Hematopoietic multipotent progenitor cell treated with erythropoietin and hydrocortisone succinate and interleukin-3 and kit ligand, for 6 days (in vitro differentiated cells): ENCODE measurements around the gene CAVIN2.
A peak's percentile ranks its signal among the peaks of the same experiment; 100 is the strongest.

Experiments
- DNase-seq: peaks from one replicate; pipeline ENCODE4 v3.0.0-alpha.2; 2015

CAVIN2 gene

DNA sequence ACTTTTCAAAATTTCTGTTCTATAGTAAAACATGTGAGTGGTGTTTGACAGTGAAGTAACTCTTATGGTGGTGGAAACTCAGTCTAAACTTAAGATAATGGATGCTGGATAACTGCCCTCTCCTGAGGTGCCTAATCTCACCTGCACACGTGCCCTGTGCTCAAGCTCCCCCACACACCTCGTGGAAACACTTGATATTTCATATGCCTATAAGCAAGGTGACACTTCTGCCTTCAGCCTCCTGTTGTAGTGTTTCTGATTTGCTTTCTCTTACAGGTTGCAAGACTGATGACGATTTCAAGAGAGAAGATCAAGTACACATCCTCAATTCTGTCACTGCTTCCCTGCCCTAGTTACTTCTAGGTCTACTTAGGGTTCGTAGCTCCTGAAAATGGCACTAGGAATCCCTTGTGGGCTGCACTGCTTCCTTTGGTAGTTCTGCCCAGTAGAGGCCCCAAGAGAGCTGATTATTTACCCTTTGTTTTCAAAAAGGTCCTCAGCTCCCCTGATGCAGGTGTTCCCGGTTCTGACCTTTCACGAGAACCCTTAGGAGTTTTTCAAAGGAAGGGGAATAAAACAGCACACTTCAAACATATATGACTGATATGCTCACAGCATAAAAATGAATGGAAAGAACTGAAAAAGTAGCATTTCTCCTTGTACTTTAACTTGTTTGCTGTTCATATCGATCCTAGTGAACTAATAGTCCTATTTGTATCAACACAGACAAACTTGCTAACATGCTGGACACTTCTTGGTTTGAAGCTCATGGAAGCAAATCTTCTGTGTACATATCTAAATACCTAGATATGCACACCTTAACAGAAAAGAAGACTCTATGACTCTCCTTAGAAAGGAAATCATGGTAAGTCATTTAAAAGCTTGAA lies 6.7 kb downstream of the CAVIN2 start:
- peak; percentile 65 for DNase-seq

DNA sequence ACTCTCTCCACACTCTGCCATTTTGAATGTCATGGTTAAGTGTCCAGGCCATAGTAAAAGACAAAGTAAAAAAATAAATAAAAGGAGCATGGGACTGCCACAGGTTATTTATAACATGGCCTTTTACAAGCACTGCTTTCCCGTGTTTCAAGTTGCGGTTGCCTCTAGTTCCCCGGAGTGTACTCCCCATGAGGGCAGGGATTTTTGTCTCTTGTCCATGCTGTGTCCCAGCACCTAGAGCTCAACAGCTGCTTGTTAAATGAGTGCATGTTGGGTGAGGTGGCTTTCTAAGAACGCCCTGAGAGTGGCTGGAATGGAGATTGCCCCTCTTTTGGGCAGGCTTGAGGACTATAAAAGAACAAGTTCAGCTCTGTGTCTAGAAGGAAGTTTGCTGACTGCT lies 8.4 kb downstream of the CAVIN2 start:
- no peak for DNase-seq

DNA sequence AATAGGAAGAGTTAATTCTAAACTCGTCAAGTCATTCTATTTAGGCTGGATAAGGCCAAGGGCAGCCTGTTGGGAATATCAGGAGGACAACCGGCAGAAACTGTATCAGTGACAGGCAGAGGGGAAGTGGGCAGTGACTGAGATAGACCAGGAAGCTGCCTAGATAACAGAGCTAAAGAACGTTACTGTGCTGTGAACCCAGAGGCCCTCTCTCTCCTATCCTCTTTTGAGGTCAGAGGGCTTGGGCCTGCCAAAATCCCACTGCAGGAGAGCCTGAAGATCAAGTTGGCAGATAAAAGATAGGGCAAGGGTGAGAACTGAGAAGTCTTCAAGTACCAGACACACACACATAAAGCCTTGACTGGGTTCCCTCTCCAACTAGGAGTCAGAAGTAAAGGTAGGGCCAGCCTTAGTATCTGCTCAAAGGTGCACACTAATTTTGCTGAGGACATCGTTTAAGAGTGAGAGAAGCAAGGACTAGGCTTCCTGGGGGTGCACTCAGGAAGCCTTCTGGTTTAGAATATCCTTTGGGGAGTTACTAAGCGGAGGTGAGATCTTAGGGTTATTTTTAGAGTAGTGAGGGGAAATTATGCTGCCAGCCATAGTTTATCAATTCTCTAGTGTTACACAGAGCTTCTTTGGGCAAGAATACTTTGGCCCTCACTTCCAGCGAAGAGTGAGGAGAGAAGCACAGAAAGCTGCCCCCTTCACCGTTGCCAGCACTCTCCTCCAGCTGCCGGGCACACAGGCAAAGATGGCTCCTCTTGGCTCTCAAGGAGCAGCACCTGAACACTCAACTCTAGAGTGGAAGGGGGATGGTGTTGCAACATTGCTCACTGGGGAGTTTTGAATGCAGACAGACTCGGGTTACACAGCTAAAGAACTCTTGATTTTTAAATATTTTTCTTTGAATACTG lies 9.8 kb downstream of the CAVIN2 start:
- peak; percentile 94 for DNase-seq

DNA sequence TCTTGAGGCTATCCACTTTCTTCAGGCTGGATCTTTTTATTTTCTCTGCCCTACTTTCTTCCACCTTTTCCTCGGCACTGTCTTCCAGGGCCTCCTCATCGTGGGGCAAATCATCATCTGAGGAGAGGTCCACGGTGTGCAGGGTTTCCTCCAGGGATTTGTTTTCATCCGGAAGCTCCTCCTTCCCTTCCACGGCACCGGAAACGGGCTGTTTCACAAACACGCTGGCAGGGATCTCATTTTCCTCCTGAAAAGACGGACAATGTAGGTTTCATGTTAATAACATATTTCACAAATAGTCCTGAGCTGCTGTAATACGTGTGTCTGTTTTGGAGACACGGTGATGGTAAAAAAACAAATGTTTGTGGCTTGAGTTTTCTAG lies 10.4 kb downstream of the CAVIN2 start:
- no peak for DNase-seq

DNA sequence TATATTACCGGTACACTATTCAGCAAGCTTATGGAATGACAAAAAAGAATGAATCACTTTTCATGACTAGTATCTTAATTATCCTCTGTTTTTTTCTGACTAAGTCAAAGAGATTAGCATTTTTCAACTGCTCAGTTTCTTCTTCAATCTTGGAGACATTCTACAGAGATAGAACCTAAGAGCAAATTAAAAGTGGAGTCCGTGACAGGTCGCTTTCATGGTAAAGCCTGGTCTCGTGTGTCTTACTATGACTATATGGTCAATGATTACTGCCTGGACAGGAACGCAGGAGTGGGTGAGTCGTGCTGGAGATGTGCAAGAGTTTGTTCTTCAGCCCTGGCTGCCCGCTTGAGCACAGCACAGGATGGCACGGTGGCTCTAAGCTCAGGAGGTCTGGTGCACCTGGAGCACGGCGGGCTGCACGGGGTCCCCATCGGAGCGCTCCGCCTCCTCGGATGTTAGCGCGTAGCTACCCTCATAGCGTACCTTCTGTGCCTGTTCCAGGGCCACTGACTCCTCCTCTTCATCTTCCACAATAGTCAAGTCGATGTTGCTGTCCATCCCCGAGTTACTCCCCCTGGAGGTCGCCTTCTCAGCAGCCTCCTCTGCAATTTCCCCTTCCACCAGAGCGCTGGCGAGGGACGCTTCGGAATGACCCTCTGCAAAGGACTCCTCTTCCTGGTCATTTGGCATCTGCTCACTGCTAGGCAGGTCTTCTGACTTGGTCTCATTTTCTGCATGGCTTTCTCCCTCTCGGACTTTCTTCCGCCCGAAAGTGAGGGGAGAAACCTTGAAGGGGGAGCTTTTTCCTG lies 11.1 kb downstream of the CAVIN2 start:
- no peak for DNase-seq

DNA sequence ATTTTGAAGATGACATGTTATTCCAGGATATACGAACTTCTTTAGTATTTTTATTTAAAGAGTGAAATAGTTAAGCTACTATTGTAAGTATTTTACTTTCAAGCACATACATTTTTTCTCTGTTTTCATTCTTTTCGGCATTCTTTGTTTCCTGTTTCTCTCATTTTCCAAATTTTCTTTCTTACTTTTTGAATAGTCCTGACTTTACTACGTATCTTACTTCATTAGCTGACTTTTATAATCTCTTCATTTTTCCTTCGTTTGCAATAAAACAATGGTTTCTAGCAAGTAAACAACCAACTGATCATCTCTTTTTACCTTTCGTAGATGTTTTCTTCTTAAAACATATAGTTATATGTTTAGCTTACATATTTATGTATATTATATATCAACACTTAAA lies 11.8 kb downstream of the CAVIN2 start:
- DNase-seq: no peak

DNA sequence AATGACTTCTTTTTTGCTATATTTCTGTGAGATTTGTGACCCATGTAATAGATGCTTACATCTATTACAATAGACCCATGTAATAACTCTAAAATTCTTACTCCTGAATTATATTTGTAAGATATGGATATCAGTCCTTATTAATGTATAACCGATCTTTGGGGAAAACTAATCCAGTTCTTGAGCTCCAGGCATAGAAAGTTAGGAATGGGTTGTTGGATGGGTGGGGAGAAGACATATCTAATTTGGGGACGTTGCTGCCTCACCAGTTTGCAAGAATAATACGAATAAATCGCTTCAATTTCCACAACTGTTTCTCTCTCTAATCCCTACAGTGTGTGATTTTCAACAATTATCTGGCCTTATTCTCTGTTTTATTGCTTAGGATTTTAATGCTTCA lies 13.5 kb downstream of the CAVIN2 start:
- DNase-seq: no peak

DNA sequence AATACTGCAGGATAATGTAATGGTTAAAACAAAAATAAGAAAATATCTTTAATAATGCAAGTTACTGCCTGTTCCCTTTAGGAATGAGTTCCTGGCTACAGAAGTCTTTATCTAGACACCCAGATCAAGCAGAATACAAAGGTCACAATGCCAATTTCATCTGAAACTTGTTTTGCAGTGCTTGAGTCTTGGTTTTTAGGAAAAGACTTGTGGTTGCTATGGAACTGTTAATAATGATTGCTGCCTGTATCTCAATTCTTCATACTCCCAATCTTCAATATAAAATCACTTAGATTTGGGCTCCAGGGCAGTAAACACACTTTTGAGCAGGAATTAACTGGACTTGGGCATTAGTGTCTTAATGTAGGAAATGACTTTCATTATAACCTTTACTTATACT lies 14.2 kb downstream of the CAVIN2 start:
- no peak for DNase-seq

DNA sequence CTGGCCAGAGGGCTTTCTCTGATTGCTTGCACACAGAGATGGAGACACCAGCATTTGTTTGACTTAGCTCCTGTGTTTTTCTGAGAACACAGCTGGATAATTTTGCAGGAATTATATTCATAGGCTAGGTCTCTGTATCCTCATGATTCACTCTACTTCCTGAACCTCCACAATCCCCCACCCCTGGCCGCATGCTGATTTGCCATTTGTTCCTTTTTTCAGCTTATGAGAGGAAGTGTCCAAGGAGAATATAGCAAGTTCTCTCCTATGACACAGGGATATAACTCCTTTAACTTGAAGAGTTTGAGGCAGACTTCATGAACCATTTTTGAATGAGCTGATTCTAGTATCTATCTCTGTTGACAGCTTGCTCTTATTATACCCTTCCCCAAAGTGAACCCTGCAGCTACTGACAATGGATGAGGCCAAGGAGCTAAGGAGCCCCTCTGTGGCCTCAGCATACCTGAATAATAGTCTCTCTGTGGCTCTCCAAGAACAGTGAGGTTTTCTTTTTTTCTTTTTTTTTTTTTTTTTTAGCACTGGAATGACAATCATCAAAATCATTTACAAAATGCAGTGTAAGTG lies 15.4 kb downstream of the CAVIN2 start:
- no peak for DNase-seq

DNA sequence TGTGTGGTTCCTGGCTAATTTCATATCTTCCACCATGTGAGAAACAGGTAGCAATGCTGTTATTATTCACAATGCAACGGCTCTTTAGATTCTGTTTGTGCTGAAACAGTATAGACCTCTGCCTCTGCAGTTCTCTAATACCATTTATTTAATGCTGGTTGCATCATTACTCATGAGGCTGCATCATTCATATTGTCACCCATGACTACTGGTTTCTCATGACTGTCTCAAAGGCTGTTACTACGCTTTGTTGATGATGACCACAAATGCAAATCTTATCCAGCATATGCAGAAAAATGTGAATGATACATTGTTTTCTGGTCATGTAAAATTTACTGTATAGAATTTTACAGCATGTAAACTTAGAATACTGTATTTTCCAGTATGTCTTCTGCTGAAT lies 22.5 kb downstream of the CAVIN2 start:
- no peak for DNase-seq

DNA sequence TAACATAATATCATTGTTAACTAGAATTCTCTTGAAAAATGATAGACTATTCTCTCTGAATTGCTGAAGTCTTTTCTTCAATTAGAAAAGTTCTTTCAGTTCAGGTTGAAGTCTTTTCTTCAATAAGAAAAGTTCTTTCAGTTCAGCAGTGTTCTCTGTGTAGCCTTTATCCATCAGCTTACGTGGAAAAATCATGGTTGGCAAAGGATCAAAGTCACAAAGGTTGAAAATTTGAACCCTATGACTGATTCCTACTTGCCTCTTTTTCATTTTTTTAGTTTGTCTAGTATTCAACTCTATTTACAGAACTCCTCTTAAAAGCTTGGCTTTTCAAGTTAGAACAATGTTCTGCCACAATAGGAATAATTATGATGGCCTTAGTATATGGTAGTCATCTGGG lies 25.8 kb downstream of the CAVIN2 start:
- DNase-seq: no peak

DNA sequence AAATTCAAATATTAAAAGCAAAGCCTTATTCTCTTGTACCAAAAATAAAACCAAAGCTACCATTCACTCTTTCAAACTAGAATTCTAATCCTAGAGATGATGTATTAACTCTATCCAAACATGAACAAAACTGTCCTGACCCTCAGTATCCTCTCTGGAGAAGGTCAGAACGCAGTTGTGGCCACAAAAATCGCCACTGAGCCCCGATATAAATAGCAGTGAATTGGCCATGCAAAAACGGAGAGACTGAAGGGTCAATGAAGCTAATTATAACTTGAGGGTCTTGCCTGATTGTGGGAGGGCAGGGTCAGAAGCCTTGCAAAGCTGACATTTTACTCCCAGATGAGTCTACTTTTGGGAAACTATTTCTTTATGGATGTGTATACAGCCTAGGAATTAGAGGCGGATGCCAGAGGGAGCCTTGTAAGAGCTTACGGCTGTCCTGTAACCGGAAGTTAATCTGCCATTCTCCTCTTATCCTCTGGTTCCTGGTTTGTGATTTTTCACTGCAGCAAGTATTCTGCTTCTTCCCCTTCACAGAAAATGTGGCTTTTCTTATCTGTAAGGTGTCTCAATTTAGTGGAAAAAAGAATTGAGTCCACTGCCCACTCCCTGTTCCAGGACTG lies 28.1 kb downstream of the CAVIN2 start:
- DNase-seq: peak; percentile 43

DNA sequence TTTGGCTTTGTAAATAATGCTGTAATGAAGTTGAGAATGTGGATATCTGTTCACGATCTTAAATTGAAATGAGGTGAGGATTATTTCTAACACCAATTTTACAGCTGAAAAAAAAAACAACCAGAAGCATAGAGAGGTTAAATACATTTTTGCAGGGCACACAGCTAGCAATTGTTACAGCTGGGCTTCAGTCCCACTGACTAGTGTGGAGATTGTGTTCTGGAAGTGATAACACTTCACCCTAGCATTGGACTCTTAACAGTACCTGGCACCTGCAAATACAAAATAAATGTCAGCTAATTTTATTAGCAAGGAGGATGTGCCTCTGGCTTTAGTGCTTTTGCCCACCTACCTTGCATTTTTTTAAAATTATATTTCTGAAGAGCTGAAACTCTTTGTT lies 28.8 kb downstream of the CAVIN2 start:
- DNase-seq: no peak

DNA sequence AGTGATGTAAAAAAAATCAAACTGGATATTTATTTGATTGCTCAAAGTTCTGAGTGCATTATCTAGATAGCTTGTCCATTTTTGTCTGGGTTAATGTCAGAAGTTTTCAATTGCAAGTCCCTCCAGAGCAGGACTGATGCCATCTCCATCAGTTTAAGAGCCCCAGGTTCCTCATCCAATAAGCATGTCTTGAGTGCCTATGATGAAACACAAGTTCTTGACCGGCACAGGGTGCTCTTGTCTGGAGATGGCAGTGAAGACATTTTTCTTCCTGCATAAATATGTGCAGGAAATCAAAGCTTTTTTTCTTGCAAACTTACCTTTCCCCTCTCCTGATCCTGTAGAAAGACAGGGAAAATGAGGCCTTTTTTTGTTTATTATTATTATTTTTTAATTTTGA lies 31.9 kb downstream of the CAVIN2 start:
- no peak for DNase-seq

DNA sequence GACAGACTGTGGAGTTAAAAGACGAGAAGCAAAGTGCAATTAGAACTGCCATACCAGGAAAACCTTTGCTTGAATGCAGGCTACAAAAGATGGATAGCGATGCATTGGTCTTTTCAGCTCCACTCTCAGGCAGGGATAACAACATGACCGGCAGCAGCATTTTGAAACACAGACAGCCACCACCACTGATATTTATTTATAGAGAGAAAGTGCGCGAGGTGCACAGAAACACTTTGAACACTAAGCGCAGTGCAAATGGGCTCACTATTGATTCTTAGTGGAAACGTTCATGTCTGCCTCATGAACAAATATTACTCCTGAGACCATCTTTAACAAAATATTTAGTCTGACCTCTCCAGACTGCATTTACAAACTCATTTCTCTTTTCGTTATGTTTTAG lies 32.9 kb downstream of the CAVIN2 start:
- no peak for DNase-seq

DNA sequence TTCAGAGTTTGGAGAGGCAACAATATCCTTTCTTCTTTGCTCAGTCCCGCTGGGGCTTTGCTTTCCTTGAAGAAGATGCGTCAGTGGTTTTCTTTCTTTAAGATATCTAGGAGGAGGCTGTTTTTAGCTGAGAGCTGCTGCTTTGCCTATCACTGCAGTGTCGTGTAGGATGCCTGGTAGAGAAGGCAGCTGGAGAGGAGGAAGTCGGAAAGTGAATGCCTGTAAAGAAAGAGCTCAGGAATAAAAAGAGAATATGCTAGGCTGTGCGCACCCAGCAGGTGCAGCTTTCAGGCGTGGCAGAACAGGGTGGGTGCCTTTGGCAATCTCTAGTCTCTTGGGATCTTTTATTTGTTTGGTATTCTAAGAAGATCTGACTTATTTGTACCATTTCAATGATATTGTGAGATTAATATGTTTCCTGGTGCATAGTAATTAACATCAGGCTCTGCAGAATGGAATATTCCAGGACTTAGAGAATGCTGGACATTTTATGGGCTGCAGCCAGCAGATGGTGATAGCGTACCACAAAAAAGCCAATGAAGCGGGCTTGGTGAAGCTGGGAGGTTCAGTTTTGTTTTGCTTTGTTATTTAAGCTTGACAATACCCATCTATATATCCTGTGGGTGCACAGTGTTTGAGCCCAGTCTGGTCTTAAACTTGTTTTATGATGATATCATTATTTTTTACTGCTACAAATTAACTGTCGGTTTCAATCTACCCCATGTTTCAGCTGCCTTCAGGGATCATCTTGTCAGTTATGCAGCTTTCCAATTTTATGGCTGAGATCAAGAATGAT lies 34.9 kb downstream of the CAVIN2 start:
- DNase-seq: peak; percentile 88

DNA sequence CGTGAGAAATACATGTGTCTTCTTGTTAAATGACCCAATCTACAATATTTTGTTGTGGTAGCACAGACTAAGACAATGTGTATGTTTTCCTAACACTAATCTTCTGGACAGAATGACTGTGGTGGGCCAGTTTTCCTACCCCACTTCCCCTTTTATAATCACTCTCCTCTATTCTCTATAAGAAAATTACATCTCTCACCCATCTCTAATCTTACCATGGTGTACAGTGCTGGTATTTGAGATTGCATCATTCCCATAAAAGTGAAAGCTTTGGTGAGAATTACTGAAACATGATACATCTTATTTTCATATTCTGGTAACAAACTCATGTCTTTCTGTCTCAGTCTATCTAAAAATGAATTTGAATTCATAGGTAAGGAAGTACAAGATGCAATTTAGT lies 40.5 kb downstream of the CAVIN2 start:
- peak; percentile 11 for DNase-seq

DNA sequence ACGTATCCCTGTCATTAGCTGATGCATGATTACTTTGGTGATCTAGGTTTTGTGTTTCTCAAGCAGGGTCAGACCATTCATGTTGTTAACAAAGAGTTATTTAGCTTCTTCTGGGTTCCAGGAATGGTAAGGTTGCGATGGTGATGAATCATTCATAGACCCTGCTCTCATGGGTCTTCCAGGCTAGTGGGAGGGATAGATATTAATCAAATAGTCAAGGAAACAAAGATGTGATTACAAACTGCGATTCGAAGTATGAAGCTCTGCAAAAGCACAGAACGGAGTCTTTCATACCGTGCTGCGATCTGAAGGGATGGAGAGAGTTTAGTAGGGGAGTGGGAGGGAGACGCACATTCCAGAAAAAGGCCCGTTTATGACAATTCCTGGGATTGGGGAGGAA lies 42.1 kb downstream of the CAVIN2 start:
- DNase-seq: no peak

DNA sequence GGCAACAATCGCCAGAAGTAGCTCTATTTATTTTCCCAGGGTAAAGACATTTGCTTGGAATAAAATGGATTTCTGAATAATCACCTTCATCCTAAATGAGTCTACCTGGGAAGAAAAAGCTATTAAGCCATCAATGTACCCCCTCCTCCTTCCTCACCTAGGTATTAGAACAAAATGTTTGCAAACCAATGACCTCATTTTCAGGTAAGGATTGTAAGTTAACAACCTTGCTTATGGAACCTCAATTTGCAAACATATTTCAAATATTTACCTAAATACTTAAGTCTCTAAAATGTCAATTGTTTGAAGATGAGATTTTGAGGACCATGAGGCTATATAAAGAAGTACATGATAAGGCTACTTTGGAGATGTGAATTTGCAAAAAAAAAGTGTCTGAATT lies 43.9 kb downstream of the CAVIN2 start:
- no peak for DNase-seq

DNA sequence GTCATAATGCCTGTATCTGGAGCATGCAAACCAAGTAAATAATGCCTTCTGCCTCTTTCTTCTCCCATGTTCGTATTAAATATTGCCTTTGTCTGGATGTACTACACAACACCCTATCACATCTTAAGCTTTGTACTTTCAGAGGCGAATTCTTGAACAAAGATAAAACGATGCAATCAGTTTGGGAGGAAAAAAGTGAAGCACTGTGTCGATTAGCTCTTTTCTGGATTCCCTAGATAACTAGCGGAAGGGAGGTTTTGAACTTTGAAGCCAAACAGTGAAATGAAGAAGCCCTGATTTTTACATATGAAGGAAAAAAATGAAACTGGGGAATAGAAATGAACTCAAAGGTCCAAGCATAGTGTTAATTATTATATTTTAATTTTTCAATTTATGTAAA lies 44.7 kb downstream of the CAVIN2 start:
- no peak for DNase-seq

DNA sequence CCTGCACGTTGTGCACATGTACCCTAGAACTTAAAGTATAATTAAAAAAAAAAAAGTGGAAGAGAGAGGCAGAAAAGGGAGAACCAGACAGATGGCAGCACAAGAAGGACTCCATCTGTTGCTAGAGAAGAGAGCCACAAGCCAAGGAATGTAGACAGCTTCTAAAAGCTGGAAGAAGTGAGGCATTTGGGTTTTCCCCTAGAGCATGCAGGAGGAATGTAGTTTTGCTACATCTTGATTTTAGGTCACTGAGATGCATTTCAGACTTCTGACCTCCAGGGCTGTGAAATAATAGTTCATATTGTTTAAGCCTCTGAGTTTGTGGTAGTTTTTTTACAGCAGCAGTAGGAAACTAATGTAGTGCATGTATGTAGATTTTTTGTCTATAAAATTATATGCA lies 46.0 kb downstream of the CAVIN2 start:
- no peak for DNase-seq

DNA sequence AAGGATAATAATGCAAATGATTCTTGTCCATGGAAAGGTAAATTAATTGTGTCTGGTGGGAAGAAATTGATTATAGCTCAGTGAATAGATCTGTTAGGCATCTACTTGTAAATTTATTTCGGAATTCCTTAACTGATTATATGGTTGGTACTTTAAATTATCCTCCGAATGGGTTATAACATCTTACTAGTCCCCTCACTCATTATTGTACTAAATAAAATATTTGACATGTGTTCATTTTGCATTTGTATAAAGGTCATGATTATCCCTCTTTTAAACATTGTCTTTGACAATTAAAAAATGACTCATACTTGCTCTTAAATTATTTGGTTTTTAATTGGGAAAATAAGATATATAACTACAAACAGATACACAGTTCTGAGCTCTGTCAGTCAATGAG lies 47.4 kb downstream of the CAVIN2 start:
- no peak for DNase-seq
